ENCODE data around the gene BAG2.

Gene BAG2

DNA sequence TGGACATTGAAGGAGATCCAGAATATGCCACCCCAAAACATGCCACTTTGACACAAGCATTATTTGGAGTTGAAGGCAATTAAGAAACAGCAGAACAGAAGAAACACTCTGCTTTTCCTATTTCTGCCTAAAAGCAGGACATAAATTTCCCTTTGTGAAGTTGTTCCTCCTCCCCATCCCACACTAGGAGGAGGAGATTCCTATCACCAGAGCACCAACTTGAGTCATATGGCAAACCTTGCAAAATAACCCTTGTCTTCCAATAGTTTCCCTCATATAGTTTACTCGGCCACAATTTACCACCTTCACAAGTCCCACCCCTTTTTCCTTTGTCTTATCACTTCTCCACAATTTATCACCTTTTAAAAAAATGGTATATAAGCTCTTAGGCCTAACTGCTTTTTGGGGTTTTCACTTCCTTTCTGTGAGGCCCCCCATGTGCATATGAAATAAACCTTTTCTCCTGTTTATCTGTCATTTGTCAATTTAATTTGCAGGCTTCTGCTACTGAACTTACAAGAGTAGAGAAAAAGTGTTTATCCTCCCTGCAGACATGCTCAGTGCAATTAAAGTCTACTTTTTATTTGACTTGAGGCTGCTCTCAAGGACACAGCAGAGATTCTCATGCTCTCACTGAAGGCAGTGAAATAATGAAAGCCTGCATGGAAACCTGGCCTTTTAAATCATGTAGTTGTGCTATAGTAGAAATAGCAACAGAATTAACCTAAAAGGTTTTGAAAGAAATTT, 52.8 kb downstream of the BAG2 start:
- no peak for DNase-seq

DNA sequence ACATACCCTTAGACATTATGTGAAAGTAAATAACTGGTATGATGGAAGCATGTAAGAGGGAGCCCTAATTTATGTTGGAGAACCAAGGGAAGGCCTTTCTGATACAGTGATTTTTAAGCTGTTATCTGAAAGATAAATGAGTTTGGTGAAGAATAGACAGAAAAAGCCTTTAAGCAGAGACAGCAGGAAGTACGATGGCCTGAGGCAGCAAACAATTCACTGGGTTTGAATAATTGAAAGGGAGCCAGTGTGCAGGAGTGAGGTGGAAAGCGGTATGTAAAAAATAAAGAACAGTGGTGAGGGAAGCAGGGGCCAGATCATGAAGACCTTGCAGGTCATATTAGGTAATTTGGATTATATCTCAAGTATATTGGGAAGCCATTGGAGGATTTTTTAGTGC, 54.1 kb downstream of the BAG2 start:
- DNase-seq, result no peak
